ENCODE measurements around the gene ABI3BP.

The ABI3BP gene

DNA sequence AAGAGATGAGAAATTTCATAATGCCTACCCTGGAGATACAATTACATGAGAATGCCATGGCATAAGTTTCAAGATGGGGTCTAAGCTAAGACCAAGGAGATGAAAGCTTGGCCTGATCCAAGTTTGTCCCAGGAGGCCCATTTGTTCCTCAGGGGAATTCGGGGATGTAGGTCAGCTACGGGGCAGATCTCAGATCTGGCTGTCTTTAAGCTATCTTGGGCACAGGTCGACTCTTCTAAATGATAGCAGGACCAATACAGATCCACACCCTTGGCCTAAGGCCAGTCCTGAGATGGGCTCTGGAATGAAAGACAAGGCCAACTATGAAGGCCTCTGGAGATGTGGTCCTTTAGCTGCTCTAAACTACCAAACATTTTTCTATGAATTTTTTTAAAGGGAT is 16.6 kb downstream of the ABI3BP start:
- TF ChIP-seq, protein P1, sequence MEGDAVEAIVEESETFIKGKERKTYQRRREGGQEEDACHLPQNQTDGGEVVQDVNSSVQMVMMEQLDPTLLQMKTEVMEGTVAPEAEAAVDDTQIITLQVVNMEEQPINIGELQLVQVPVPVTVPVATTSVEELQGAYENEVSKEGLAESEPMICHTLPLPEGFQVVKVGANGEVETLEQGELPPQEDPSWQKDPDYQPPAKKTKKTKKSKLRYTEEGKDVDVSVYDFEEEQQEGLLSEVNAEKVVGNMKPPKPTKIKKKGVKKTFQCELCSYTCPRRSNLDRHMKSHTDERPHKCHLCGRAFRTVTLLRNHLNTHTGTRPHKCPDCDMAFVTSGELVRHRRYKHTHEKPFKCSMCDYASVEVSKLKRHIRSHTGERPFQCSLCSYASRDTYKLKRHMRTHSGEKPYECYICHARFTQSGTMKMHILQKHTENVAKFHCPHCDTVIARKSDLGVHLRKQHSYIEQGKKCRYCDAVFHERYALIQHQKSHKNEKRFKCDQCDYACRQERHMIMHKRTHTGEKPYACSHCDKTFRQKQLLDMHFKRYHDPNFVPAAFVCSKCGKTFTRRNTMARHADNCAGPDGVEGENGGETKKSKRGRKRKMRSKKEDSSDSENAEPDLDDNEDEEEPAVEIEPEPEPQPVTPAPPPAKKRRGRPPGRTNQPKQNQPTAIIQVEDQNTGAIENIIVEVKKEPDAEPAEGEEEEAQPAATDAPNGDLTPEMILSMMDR (IDR thresholded peaks at IDR 0.05; ENCODE audit: low read depth, low read length) = no peak
- DNase-seq (ENCODE audit: low read depth in 2 of 2) = no peak
- H3K4me3 ChIP-seq (replicated peaks in 1 of 2; ENCODE audit: low read depth in 2 of 2, low read length in 2 of 2) = no peak overlapping the region

DNA sequence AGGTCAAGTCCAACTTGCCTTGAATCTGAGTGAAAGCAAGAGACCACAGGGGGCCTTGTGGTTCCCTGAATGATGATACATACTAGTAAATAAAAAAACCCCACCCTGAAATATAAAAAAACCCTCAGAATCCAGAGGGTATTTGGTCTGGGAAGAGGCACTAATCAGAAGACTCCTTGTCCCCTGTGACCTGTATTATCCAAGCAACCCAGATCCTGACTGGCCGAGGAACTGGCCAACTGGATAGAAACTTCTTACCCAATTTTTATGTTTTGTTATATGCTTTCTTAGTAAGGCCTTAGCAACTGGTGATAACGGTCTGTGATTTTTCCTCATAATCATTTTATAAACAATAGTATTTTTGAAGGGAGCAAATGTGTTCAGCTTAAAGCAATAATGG is 17.5 kb downstream of the ABI3BP start:
- DNase-seq (ENCODE audit: low read depth in 2 of 2) = no peak
- TF ChIP-seq, protein P1 (IDR thresholded peaks at IDR 0.05; ENCODE audit: low read depth, low read length) = no peak

DNA sequence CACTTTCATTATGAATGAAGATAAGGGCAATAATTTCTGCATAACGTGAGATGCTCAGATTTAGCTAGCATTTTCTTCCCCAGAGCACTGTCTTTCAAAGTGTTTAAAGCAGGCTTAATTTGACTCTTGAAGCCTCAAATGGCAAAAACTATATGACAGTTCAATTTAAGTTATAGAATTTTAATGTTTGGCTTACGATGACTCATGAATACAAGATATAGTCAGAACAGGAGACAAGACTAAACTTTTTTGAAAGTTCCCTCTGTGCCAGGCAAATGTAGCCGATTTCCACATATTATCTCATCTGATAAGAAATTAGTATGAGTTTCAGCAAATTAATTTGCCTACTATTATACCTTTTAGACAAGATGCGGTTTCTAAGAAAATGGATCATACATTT is 19.6 kb downstream of the ABI3BP start:
- TF ChIP-seq, protein P1 (IDR thresholded peaks at IDR 0.05; ENCODE audit: low read depth, low read length) = no peak
- no peak overlapping the region for H3K4me3 ChIP-seq (replicated peaks in 1 of 2; ENCODE audit: low read depth in 2 of 2, low read length in 2 of 2)
- DNase-seq (ENCODE audit: low read depth in 2 of 2) = no peak

More for the DNA sequence above, 17.5 kb downstream of the ABI3BP start:
- no peak overlapping the region for H3K4me3 ChIP-seq (replicated peaks in 1 of 2; ENCODE audit: low read depth in 2 of 2, low read length in 2 of 2)

DNA sequence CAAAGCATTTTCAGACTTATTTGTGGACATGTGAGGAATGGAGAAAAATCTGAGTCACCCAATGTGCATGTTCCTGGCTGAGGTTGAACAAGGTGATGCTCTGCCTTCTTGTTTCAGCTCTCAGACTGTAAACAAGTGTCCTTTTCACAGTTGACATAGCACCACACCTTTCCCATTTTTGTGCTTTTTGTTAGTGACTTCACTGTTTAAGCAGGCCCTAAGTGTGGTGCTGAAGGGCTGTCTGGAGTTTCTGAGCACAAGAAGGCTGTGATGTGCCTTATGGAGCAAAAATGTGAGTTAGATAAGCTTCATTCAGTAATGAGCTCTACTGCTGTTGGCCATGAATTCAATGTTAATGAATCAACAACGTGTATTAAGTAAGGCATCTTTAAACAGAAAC is 20.4 kb downstream of the ABI3BP start:
- DNase-seq (ENCODE audit: low read depth in 2 of 2) = peak; percentile 26 to 49
- TF ChIP-seq, protein P1 (IDR thresholded peaks at IDR 0.05; ENCODE audit: low read depth, low read length) = no peak

DNA sequence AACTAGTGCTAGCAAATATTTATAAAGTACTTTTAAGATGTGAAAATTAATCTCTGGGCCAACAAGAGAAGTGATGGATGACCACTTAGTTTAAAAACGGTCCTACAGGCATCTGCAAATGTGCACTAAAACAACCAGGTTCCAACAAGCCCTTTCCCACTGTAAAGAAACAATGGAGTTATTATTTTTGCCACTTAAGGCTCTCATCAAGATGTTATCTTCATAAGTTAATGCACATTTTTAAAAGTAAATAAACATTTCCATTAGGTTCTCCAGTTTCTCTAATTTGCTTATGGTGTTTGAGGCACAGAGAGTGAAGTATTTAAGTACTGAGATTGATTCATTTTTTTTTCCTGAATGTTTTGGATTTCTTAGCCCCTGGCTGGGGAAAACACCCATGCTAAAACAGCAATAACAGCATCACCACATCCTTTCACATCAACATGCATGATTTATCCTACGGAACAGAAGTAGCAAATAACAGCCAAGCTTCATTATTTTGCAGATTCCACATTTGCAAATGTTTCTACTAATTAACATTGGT is 20.8 kb downstream of the ABI3BP start:
- TF ChIP-seq, protein P1 (IDR thresholded peaks at IDR 0.05; ENCODE audit: low read depth, low read length) = no peak
- DNase-seq (ENCODE audit: low read depth in 2 of 2) = no peak
- H3K4me3 ChIP-seq (replicated peaks in 1 of 2; ENCODE audit: low read depth in 2 of 2, low read length in 2 of 2) = no peak overlapping the region

More for the DNA sequence above, 20.4 kb downstream of the ABI3BP start:
- H3K4me3 ChIP-seq (replicated peaks in 1 of 2; ENCODE audit: low read depth in 2 of 2, low read length in 2 of 2) = no peak overlapping the region

DNA sequence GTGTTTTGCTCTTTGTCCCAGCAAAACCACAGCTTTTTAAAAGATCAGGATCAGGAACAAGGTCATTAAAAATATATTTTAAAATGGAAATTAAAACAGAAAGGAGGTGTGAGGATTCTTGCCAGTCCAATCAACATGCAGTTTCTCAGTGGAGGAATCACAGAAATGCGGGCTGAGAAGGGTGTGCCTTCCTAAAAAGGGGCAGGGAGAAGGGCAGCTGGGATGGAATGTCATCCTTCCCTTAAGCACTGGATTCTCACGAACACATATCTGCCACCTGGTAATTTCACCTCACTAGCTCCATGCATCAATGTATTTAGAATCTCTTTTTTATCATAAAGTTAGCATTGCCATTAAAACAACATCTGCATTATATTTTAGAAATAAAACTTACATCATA is 21.4 kb downstream of the ABI3BP start:
- H3K4me3 ChIP-seq (replicated peaks in 1 of 2; ENCODE audit: low read depth in 2 of 2, low read length in 2 of 2) = no peak overlapping the region
- TF ChIP-seq, protein P1 (IDR thresholded peaks at IDR 0.05; ENCODE audit: low read depth, low read length) = no peak
- no peak for DNase-seq (ENCODE audit: low read depth in 2 of 2)

DNA sequence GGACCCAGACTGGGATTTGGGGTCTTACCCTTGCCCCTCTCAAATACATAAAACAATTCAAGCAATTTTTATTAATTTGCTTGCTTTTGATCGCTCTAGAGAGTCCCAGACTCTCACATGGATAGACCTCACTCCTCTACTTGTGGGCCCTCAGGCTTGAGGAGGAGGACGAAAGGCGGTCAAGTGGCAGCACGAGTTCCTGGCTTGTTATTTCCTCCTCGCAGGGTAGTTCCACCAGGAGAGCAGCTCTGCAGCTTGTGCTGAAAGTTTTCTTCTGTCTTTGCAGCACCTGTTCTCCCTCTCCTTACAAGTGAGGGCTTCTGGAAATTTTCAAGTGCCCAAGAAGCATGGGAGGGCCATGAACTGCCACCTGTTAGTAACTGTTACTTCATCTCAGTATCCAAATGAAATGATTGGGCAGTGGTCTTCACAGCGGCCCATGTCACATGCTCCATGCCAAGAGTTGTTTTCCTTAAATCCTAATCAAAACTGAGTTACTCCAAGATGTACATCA is 22.7 kb downstream of the ABI3BP start:
- TF ChIP-seq, protein P1 (IDR thresholded peaks at IDR 0.05; ENCODE audit: low read depth, low read length) = no peak
- H3K4me3 ChIP-seq (replicated peaks in 1 of 2; ENCODE audit: low read depth in 2 of 2, low read length in 2 of 2) = no peak overlapping the region
- DNase-seq (ENCODE audit: low read depth in 2 of 2) = no peak

Data from cardiac fibroblast (primary cell).